Measurements from ENCODE around the gene SLX9.
A peak's percentile ranks its signal among the peaks of the same experiment; 100 is the strongest.

SLX9 gene

GRCh38 chr21:44967082-44968047 lies 27.5 kb downstream of the SLX9 start:
- TF ChIP-seq CTCF (conservative IDR thresholded peaks at IDR 0.05; ENCODE audit: low read length): no peak
- H3K4me3 ChIP-seq (ENCODE audit: low read length): no peak overlapping the region
- no peak for DNase-seq (ENCODE audit: low read depth)

GRCh38 chr21:44969066-44969670 lies 29.3 kb downstream of the SLX9 start:
- no peak for DNase-seq (ENCODE audit: low read depth)
- H3K4me3 ChIP-seq (ENCODE audit: low read length): no peak overlapping the region
- TF ChIP-seq CTCF (conservative IDR thresholded peaks at IDR 0.05; ENCODE audit: low read length): no peak

GRCh38 chr21:44969931-44970755 lies 30.3 kb downstream of the SLX9 start:
- no peak for TF ChIP-seq CTCF (conservative IDR thresholded peaks at IDR 0.05; ENCODE audit: low read length)
- no peak overlapping the region for H3K4me3 ChIP-seq (ENCODE audit: low read length)
- DNase-seq (ENCODE audit: low read depth): peak; percentile 52

GRCh38 chr21:44970766-44971671 lies 31.2 kb downstream of the SLX9 start:
- DNase-seq (ENCODE audit: low read depth): no peak
- no peak for TF ChIP-seq CTCF (conservative IDR thresholded peaks at IDR 0.05; ENCODE audit: low read length)
- no peak overlapping the region for H3K4me3 ChIP-seq (ENCODE audit: low read length)

- DNase-seq (ENCODE audit: low read depth): no peak
- H3K4me3 ChIP-seq (ENCODE audit: low read length): no peak overlapping the region
- TF ChIP-seq CTCF (conservative IDR thresholded peaks at IDR 0.05; ENCODE audit: low read length): no peak
Observed at GRCh38 chr21:44971672-44971995, 31.8 kb downstream of the SLX9 start.

GRCh38 chr21:44972301-44972814 lies 32.5 kb downstream of the SLX9 start:
- DNase-seq (ENCODE audit: low read depth): no peak
- H3K4me3 ChIP-seq (ENCODE audit: low read length): no peak overlapping the region
- TF ChIP-seq CTCF (conservative IDR thresholded peaks at IDR 0.05; ENCODE audit: low read length): no peak
